ENCODE measurements around the gene ASB4.

ASB4 gene

DNA sequence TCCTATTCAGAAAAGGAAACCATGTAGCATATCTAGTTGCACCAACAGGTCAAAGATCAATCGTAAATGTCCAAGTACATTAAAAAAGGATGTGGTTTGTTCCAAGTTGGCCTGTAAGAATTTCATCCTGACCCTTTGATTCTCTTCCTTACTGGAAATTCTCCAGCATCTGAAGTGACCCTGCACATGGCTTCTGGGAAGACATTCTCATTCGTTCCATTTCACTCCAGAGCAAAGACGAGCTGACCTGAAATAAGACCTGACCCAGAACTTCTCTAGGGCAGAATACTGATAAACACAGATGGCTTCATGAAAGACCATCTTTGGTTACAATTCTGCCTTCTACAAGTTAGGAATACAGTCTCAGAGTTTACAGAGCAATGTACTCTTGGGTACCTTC is 39.8 kb downstream of the ASB4 start:
- H3K36me3 ChIP-seq (ENCODE audit: control insufficient read depth, insufficient read depth, low read length) = no peaks in the 10 kb centered on the region
- H3K4me1 ChIP-seq (ENCODE audit: control insufficient read depth, insufficient read depth, low read length, poor library complexity, severe bottlenecking) = no peaks in the 10 kb centered on the region
- no peak overlapping the region for H3K4me3 ChIP-seq (ENCODE audit: insufficient read depth, low read depth, low read length, poor library complexity, severe bottlenecking)
- no peaks in the 10 kb centered on the region for H3K9me3 ChIP-seq (ENCODE audit: control insufficient read depth, low read length)
- no peaks in the 10 kb centered on the region for H3K27me3 ChIP-seq (replicated peaks; ENCODE audit: control insufficient read depth, insufficient read depth, low read length, poor library complexity, severe bottlenecking)
- no peak overlapping the region for H3K27ac ChIP-seq (ENCODE audit: insufficient read depth, low read length, poor library complexity, severe bottlenecking)
- no peak for DNase-seq

DNA sequence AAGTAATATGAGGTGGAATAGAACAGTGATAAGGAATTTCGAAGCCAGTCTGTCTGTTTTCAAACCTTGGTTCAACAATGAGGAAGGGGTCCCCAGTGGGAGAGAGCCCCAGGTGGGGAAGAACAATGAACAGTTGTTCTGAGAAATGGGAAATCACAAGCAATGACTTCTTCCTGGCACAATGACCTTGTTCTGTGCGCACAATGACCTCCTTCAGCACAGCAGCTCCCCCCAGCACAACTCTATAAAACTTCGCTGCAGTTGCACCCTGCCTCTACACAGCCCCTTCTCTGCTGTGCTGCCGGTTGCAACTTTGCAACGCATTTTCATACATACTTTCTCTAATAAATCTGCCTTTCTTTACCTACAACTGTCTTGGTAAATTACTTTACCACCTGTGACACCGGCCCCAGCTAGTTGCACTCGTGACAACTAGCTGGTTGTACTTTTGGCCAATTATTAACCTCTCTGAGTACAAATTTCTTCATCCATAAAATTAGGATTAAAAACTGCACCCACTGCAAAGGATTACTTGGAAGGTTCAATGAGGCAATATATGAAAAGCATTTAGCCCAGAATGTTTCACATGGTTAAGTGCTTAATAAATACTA is 40.5 kb downstream of the ASB4 start:
- H3K9me3 ChIP-seq (ENCODE audit: control insufficient read depth, low read length) = no peaks in the 10 kb centered on the region
- no peaks in the 10 kb centered on the region for H3K4me1 ChIP-seq (ENCODE audit: control insufficient read depth, insufficient read depth, low read length, poor library complexity, severe bottlenecking)
- H3K27me3 ChIP-seq (replicated peaks; ENCODE audit: control insufficient read depth, insufficient read depth, low read length, poor library complexity, severe bottlenecking) = no peaks in the 10 kb centered on the region
- no peaks in the 10 kb centered on the region for H3K36me3 ChIP-seq (ENCODE audit: control insufficient read depth, insufficient read depth, low read length)
- H3K27ac ChIP-seq (ENCODE audit: insufficient read depth, low read length, poor library complexity, severe bottlenecking) = no peak overlapping the region
- DNase-seq = no peak
- H3K4me3 ChIP-seq (ENCODE audit: insufficient read depth, low read depth, low read length, poor library complexity, severe bottlenecking) = no peak overlapping the region

DNA sequence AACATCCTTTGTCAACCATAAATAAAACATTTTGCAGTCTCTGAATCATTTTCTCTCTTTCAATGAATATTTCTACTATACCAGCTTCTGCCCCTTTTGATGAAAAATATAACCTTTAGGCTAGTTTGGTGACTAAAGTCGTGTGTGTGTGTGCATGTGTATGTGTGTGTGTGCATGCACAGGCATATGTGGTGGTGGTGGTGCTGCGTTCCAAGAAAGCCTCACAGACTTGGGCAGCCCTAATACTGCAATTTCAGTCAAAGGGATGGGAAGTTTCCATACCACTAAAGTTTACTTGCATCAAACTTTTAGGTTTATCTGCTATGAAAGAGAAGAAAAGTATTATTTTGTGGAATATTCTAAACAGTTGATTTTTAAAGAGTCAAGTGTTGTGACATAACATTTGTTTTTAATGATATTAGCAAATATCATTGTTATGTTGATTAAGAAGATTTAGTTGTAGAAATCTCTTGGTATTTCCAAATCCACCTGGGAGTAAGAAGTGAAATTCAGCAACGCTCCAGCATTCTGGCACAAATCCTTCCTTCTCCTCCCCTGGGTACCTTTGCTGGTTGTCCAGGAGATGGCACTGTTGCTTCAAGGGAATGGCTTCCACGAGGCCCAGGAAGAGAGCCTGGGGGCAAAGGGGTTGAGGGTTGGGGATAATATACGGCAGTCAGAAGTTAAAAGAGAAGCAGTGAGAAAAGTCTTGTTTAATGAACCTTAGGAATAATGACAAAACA is 41.5 kb downstream of the ASB4 start:
- Histone ChIP-seq H3K27ac (ENCODE audit: insufficient read depth, low read length, poor library complexity, severe bottlenecking) (no peak overlapping the region), H3K4me3 (ENCODE audit: insufficient read depth, low read depth, low read length, poor library complexity, severe bottlenecking) (no peak overlapping the region), H3K27me3 (replicated peaks; ENCODE audit: control insufficient read depth, insufficient read depth, low read length, poor library complexity, severe bottlenecking) (no peaks in the 10 kb centered on the region), H3K4me1 (ENCODE audit: control insufficient read depth, insufficient read depth, low read length, poor library complexity, severe bottlenecking) (no peaks in the 10 kb centered on the region), H3K36me3 (ENCODE audit: control insufficient read depth, insufficient read depth, low read length) (no peaks in the 10 kb centered on the region), H3K9me3 (ENCODE audit: control insufficient read depth, low read length) (no peaks in the 10 kb centered on the region)
- no peak for DNase-seq

DNA sequence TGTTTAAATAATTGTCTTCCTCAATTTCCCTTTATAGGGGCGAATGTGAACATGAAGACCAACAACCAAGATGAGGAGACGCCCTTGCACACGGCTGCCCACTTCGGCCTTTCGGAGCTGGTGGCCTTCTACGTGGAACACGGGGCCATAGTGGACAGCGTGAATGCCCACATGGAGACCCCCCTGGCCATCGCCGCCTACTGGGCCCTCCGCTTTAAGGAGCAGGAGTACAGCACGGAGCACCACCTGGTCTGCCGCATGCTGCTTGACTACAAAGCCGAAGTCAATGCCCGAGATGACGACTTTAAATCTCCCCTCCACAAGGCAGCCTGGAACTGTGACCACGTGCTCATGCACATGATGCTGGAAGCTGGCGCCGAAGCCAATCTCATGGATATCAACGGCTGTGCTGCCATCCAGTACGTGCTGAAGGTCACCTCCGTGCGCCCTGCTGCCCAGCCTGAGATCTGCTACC is 42.1 kb downstream of the ASB4 start:
- H3K36me3 ChIP-seq (ENCODE audit: control insufficient read depth, insufficient read depth, low read length) = no peaks in the 10 kb centered on the region
- H3K27me3 ChIP-seq (replicated peaks; ENCODE audit: control insufficient read depth, insufficient read depth, low read length, poor library complexity, severe bottlenecking) = no peaks in the 10 kb centered on the region
- H3K4me3 ChIP-seq (ENCODE audit: insufficient read depth, low read depth, low read length, poor library complexity, severe bottlenecking) = no peak overlapping the region
- H3K9me3 ChIP-seq (ENCODE audit: control insufficient read depth, low read length) = no peaks in the 10 kb centered on the region
- no peaks in the 10 kb centered on the region for H3K4me1 ChIP-seq (ENCODE audit: control insufficient read depth, insufficient read depth, low read length, poor library complexity, severe bottlenecking)
- DNase-seq = no peak
- H3K27ac ChIP-seq (ENCODE audit: insufficient read depth, low read length, poor library complexity, severe bottlenecking) = no peak overlapping the region

DNA sequence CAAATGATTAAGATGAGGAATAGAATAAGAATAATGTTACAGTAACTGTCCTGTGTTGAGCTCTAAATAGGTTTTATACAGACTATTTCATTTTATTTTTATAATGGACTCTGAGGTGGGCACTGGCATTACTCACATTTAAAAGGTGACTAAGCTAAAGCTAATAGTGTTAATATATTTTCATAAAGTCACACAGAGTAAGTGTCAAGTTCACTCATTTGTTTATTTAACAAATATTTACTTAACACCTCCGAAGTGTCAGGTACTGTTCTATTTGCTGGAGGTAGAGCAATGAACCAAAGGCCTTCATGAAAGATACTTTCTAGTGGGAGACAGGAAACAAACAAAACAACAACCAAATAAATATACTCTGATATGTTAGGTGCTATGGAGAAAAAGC is 44.0 kb downstream of the ASB4 start:
- Histone ChIP-seq H3K27me3 (replicated peaks; ENCODE audit: control insufficient read depth, insufficient read depth, low read length, poor library complexity, severe bottlenecking) (no peaks in the 10 kb centered on the region), H3K27ac (ENCODE audit: insufficient read depth, low read length, poor library complexity, severe bottlenecking) (no peak overlapping the region), H3K4me3 (ENCODE audit: insufficient read depth, low read depth, low read length, poor library complexity, severe bottlenecking) (no peak overlapping the region), H3K4me1 (ENCODE audit: control insufficient read depth, insufficient read depth, low read length, poor library complexity, severe bottlenecking) (no peaks in the 10 kb centered on the region), H3K36me3 (ENCODE audit: control insufficient read depth, insufficient read depth, low read length) (no peaks in the 10 kb centered on the region), H3K9me3 (ENCODE audit: control insufficient read depth, low read length) (no peaks in the 10 kb centered on the region)
- DNase-seq = no peak

DNA sequence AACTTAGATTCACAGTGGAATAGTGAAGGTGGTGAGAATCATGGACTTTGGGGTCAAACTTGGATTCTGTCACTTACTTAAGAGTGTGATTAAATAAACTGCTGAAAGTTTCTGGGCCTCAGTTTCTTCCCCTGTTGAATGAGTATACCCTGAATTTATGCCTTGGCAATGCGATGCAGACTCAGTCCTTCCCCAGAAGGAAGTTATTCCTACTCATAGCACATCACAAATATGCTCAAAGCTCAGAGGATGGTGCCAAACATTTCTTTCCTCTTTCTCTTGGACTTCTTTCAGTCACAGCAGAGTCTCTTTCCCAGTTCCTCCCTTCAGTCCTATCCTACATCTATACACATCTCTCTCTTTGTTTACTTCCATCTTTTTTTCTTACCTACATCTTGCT is 45.1 kb downstream of the ASB4 start:
- H3K4me3 ChIP-seq (ENCODE audit: insufficient read depth, low read depth, low read length, poor library complexity, severe bottlenecking) = no peak overlapping the region
- no peak overlapping the region for H3K27ac ChIP-seq (ENCODE audit: insufficient read depth, low read length, poor library complexity, severe bottlenecking)
- no peaks in the 10 kb centered on the region for H3K27me3 ChIP-seq (replicated peaks; ENCODE audit: control insufficient read depth, insufficient read depth, low read length, poor library complexity, severe bottlenecking)
- H3K9me3 ChIP-seq (ENCODE audit: control insufficient read depth, low read length) = no peaks in the 10 kb centered on the region
- DNase-seq = no peak
- no peaks in the 10 kb centered on the region for H3K4me1 ChIP-seq (ENCODE audit: control insufficient read depth, insufficient read depth, low read length, poor library complexity, severe bottlenecking)
- H3K36me3 ChIP-seq (ENCODE audit: control insufficient read depth, insufficient read depth, low read length) = no peaks in the 10 kb centered on the region

DNA sequence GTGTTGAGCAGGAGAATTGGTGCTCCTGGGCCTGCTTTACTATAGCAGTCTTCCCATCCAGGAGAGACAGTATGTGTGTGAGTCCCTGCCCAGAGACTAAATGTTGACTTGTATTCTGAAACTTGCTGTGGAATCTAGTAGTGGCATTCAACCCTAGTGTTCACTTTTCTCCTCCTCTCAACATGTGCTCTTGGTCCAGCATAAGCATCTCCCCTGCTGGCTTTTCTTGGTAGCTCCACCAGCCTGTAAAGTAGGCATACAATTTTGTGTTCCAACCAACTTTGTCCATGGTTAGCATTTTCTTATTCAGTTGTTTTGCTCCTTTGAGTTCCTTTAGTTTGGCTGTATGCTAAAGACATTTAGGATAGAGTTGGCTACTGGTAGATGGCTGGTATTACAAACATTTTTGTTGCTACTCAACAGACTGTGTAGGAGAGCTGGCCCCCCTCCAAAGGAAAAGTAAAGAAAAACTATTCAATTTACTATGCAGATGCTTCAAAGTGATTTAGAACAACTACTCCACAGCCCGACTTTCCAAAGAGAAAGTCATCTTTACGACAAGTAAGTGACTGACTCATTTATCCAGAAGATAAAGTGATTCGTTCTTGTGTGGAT is 46.0 kb downstream of the ASB4 start:
- H3K36me3 ChIP-seq (ENCODE audit: control insufficient read depth, insufficient read depth, low read length) = no peaks in the 10 kb centered on the region
- no peaks in the 10 kb centered on the region for H3K27me3 ChIP-seq (replicated peaks; ENCODE audit: control insufficient read depth, insufficient read depth, low read length, poor library complexity, severe bottlenecking)
- no peak for DNase-seq
- no peaks in the 10 kb centered on the region for H3K4me1 ChIP-seq (ENCODE audit: control insufficient read depth, insufficient read depth, low read length, poor library complexity, severe bottlenecking)
- no peak overlapping the region for H3K4me3 ChIP-seq (ENCODE audit: insufficient read depth, low read depth, low read length, poor library complexity, severe bottlenecking)
- no peaks in the 10 kb centered on the region for H3K9me3 ChIP-seq (ENCODE audit: control insufficient read depth, low read length)
- no peak overlapping the region for H3K27ac ChIP-seq (ENCODE audit: insufficient read depth, low read length, poor library complexity, severe bottlenecking)

DNA sequence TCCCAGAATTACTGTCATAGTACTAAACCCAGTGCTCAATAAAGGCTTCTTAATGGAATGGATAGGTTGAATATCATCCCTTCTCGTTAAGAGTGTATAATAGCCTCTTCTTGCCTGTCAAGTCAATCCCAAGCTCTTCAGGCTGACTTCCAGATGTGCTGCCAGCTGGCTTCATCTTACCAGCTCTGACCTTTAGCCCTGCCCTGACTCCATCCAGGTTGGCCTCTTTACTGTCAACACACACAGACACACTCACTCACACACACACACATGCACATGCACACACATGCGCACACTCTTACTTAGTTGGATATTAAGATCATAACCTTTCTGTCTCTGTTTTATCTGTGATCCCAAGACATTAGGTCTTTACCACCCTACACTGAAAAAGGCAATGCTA is 49.1 kb downstream of the ASB4 start:
- Histone ChIP-seq H3K4me1 (ENCODE audit: control insufficient read depth, insufficient read depth, low read length, poor library complexity, severe bottlenecking) (no peaks in the 10 kb centered on the region), H3K9me3 (ENCODE audit: control insufficient read depth, low read length) (no peaks in the 10 kb centered on the region), H3K4me3 (ENCODE audit: insufficient read depth, low read depth, low read length, poor library complexity, severe bottlenecking) (no peak overlapping the region), H3K36me3 (ENCODE audit: control insufficient read depth, insufficient read depth, low read length) (no peaks in the 10 kb centered on the region), H3K27me3 (replicated peaks; ENCODE audit: control insufficient read depth, insufficient read depth, low read length, poor library complexity, severe bottlenecking) (no peaks in the 10 kb centered on the region), H3K27ac (ENCODE audit: insufficient read depth, low read length, poor library complexity, severe bottlenecking) (no peak overlapping the region)
- no peak for DNase-seq

DNA sequence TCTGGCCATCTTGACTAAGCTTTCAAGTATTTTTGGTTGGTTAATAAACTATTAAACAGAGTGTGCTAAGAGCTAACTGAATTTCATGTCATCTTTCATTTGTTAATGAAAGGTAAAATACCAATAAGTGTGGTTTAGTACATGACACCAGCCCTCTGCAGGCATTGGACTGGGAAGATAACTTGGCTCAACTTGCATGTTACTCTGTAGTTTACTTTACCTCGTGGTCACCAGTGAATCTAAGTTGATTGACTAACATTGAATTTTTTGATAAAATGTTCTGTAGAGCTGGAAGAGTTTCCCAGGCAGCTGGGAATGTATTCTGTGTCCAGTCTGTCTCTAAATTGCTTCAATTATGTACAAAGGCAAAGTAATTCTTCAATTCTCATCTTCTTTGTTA is 49.9 kb downstream of the ASB4 start:
- Histone ChIP-seq H3K4me3 (ENCODE audit: insufficient read depth, low read depth, low read length, poor library complexity, severe bottlenecking) (no peak overlapping the region), H3K27ac (ENCODE audit: insufficient read depth, low read length, poor library complexity, severe bottlenecking) (no peak overlapping the region), H3K4me1 (ENCODE audit: control insufficient read depth, insufficient read depth, low read length, poor library complexity, severe bottlenecking) (no peaks in the 10 kb centered on the region), H3K27me3 (replicated peaks; ENCODE audit: control insufficient read depth, insufficient read depth, low read length, poor library complexity, severe bottlenecking) (no peaks in the 10 kb centered on the region), H3K9me3 (ENCODE audit: control insufficient read depth, low read length) (no peaks in the 10 kb centered on the region), H3K36me3 (ENCODE audit: control insufficient read depth, insufficient read depth, low read length) (no peaks in the 10 kb centered on the region)
- DNase-seq = no peak

DNA sequence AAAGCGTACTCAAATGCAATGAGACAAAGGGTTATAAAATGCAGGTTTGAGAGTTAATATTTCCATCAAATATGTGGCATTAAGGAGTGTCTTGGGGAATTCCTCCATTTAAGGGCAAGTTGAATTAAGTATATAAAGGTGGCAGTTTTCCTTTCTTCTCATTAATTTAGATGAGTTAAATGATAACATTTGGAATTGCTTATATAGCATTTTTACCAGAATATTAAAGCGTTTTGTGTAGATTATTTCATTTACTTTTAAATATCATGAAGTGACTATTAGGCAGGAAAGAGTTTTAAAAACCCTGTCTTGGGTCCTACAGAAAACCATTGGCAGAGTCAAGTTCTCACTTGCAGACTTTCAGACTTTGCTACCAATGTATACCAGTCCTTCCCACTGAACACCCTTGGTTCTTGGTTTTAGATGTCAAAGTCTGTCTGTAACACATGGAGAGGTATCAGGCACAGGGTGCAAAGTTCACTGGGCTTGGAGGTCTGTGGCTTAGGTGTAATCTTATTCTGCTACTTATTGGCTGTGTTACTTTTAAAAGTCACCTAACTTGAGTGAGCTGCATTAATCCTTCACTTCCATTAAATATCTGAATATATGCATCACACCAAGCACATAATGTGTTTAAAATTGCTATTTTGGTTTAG is 51.0 kb downstream of the ASB4 start:
- no peaks in the 10 kb centered on the region for H3K9me3 ChIP-seq (ENCODE audit: control insufficient read depth, low read length)
- DNase-seq = no peak
- H3K36me3 ChIP-seq (ENCODE audit: control insufficient read depth, insufficient read depth, low read length) = no peaks in the 10 kb centered on the region
- no peaks in the 10 kb centered on the region for H3K4me1 ChIP-seq (ENCODE audit: control insufficient read depth, insufficient read depth, low read length, poor library complexity, severe bottlenecking)
- no peak overlapping the region for H3K27ac ChIP-seq (ENCODE audit: insufficient read depth, low read length, poor library complexity, severe bottlenecking)
- no peaks in the 10 kb centered on the region for H3K27me3 ChIP-seq (replicated peaks; ENCODE audit: control insufficient read depth, insufficient read depth, low read length, poor library complexity, severe bottlenecking)
- H3K4me3 ChIP-seq (ENCODE audit: insufficient read depth, low read depth, low read length, poor library complexity, severe bottlenecking) = no peak overlapping the region

Data from effector memory CD4-positive, alpha-beta T cell (primary cell).